Effector memory CD4-positive, alpha-beta T cell (primary cell): ENCODE measurements around the gene TAB2.

Source experiments
- DNase-seq, 3 donors: peaks; one replicate each; pipeline ENCODE4 v3.0.0-alpha.2; 2020
- H3K27ac ChIP-seq: 2 replicates; pipeline ENCODE4 v1.7.0; 2013; ENCODE audit warnings: mild to moderate bottlenecking, low read length, moderate library complexity; ENCODE audit not compliant: insufficient read depth, poor library complexity, severe bottlenecking
- H3K27me3 ChIP-seq: replicated peaks from 2 replicates; pipeline ENCODE4 v1.7.0; 2013; ENCODE audit warnings: mild to moderate bottlenecking, low read length; ENCODE audit not compliant: insufficient read depth, control insufficient read depth, poor library complexity, severe bottlenecking
- H3K36me3 ChIP-seq: 2 replicates; pipeline ENCODE4 v1.7.0; 2013; ENCODE audit warnings: mild to moderate bottlenecking, low read length, moderate library complexity; ENCODE audit not compliant: control insufficient read depth, insufficient read depth
- H3K4me1 ChIP-seq: 2 replicates; pipeline ENCODE4 v1.7.0; 2013; ENCODE audit warnings: low read length, mild to moderate bottlenecking; ENCODE audit not compliant: control insufficient read depth, insufficient read depth, poor library complexity, severe bottlenecking
- H3K4me3 ChIP-seq: 2 replicates; pipeline ENCODE4 v1.7.0; 2013; ENCODE audit warnings: low read length, low read depth, mild to moderate bottlenecking; ENCODE audit not compliant: insufficient read depth, poor library complexity, severe bottlenecking
- H3K9me3 ChIP-seq: 2 replicates; pipeline ENCODE4 v1.7.0; 2013; ENCODE audit warnings: mild to moderate bottlenecking, low read length, moderate library complexity; ENCODE audit not compliant: control insufficient read depth

The TAB2 gene

DNA sequence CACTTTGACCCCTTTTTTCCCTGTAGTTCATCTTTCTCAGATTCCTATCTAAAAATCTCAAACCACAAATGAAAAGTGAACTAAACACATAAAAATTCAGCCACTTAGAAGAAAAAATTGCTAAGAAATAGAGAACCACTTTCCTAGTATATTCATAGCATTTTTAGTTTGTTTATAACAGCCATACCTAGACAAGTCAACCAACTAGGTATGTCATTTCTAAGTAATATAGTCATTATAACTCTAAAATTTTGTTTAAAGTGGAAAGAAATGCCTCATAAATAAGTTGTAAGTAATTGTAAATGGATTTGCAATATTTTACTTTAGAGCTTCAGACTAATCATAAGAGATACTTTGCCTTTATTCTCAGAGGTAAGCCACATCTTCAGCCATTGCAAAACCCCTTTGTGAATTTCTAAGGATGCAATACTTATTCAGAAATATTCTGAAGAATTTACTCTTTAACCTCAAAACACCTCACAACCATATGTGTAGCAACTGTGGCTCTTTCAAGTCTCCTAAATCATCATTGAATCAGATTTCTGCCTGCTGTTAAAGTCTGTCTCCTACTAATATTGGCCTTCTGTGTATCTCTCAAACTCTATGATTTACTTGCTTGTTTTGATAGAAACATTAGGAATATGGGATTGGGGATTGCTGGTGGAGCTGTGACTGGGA, 75.6 kb downstream of the TAB2 start:
- Histone ChIP-seq H3K27me3 (no peaks in the 10 kb centered on the region), H3K27ac (no peak overlapping the region), H3K9me3 (no peaks in the 10 kb centered on the region), H3K4me3 (no peak overlapping the region), H3K36me3 (peaks cover 14% of the 10 kb centered on the region), H3K4me1 (peaks cover 5% of the 10 kb centered on the region)
- DNase-seq = no peak

DNA sequence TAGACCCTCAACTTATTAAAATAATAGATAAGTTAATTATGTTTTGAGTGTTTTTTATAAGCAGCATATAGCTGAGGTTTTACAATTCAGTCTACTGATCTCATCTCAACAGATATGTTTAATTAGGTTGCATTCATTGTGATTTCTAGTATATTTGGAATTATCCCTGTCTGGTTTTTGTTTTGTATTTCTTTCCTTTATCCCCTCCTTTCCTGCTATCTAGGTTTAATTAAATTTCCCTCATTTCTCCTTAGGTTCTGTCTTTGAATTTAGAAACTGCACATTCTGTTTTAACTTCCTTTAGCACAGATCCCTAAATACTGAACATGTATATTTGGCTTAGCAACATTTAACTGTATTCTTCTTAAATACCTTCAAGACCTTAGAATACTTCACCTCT, 77.7 kb downstream of the TAB2 start:
- Histone ChIP-seq H3K4me1 (peaks cover 5% of the 10 kb centered on the region), H3K9me3 (no peaks in the 10 kb centered on the region), H3K36me3 (peaks cover 34% of the 10 kb centered on the region), H3K4me3 (no peak overlapping the region), H3K27me3 (no peaks in the 10 kb centered on the region), H3K27ac (no peak overlapping the region)
- DNase-seq = no peak

DNA sequence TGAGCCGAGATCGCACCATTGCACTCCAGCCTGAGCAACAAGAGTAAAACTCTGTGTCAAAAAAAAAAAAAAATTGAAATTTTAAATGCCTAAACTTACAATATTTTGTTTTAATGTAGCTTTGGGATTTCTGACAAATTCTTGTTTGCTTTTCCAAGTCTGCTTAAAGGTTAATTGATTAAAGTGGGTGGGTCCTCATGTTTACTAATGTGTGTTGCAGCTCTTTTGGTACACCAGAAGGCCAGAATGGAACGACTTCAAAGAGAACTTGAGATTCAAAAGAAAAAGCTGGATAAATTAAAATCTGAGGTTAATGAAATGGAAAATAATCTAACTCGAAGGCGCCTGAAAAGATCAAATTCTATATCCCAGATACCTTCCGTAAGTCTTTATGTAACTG, 79.9 kb downstream of the TAB2 start:
- H3K36me3 ChIP-seq = peaks cover 43% of the 10 kb centered on the region
- H3K27me3 ChIP-seq = no peaks in the 10 kb centered on the region
- peaks cover 5% of the 10 kb centered on the region for H3K4me1 ChIP-seq
- H3K9me3 ChIP-seq = no peaks in the 10 kb centered on the region
- no peak overlapping the region for H3K27ac ChIP-seq
- no peak for DNase-seq
- no peak overlapping the region for H3K4me3 ChIP-seq

DNA sequence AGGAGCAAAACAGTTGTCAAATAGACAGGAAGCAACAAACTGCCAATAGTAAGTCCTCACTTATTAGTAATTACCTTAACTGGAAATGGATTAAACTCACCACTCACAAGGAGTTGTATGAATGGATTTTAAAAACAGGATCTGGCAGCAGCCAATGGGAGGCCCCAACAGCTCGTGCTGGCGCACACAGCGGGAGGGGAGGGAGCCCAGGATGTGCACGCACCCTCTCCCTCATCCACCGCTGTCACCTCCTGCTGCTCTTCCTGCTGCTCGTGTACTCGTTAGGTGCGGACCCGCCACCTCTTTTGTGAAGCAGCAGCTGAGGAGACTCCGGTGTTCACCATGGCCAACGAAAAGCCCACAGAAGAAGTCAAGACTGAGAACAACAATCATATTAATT, 82.5 kb downstream of the TAB2 start, which contains the start of gene SUMO4:
Gene SUMO4, plus strand, starts transcription at position 213 of the 400 bp plus-strand sequence. Its CDS starts 130 bp downstream, at position 343.
- Histone ChIP-seq H3K27ac (no peak within 1 kb of the TSS), H3K27me3 (no peaks in the 10 kb centered on the region), H3K4me3 (no peak within 1 kb of the TSS), H3K4me1 (no peaks in the 10 kb centered on the region), H3K9me3 (no peaks in the 10 kb centered on the region), H3K36me3 (peaks cover 52% of the 10 kb centered on the region)
- DNase-seq = no peak

DNA sequence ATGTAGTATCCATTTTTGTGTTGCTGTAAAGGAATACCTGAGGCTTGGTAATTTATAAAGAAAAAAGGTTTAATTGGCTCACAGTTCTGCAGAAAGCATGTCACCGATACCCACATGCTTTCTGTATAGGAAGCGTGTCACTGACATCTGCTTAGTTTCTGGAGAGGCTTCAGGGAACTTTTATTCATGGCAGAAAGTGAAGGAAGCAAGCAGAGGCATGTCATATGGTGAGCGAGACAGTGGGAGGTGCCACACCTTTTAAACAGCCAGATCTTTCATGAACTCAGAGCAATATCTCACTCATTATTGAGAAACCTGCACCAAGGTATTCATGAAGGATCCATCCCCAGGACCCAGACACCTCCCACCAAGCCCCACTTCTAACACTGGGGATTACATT, 86.0 kb downstream of the TAB2 start:
- Histone ChIP-seq H3K4me1 (no peaks in the 10 kb centered on the region), H3K27ac (no peak overlapping the region), H3K27me3 (no peaks in the 10 kb centered on the region), H3K9me3 (no peaks in the 10 kb centered on the region), H3K36me3 (peaks cover 38% of the 10 kb centered on the region), H3K4me3 (no peak overlapping the region)
- DNase-seq = no peak

DNA sequence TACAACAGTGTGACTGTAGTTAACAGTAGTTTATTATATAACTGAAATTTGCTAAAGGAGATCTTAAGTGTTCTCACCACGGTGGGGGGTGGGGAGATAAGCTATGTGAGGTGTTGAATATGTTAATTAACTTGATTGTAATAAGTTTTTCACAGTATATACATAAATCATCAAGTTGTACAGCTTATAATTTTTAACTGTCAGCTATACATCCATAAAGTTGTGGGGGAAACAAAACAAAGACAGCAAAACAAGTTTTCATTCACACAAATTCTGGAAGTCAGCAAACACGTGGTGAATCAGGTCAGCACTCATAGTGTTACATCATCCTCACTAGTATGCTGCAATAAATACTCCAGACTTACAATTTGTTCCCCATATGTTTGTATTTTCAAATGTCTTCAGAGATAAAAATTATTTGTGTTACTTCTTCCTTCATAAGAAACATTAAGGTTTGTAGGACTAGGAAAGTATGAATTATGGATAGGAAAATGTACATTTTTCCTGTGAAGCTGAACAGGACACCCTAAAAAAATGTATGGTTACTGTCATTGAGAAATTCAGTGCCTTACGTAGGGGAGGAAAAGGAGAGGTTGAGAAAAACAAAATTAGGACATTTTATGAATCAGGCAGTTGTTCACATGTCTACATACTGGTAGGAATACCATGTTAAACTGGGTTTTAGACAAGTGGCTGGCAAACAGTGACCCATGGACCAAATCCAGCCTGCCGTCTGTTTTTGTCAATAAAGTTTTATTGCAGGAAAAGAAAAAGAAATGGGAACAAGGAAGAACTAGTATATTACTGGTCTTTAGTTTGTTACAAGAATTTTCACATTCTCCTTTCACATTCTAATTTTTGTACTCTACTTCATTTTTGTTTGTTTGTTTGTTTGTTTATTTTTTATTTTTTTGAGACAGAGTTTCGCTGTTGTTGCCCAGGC, 88.6 kb downstream of the TAB2 start:
- H3K36me3 ChIP-seq = peaks cover 38% of the 10 kb centered on the region
- no peak overlapping the region for H3K4me3 ChIP-seq
- no peaks in the 10 kb centered on the region for H3K9me3 ChIP-seq
- DNase-seq = no peak
- no peak overlapping the region for H3K27ac ChIP-seq
- no peaks in the 10 kb centered on the region for H3K4me1 ChIP-seq
- H3K27me3 ChIP-seq = no peaks in the 10 kb centered on the region

DNA sequence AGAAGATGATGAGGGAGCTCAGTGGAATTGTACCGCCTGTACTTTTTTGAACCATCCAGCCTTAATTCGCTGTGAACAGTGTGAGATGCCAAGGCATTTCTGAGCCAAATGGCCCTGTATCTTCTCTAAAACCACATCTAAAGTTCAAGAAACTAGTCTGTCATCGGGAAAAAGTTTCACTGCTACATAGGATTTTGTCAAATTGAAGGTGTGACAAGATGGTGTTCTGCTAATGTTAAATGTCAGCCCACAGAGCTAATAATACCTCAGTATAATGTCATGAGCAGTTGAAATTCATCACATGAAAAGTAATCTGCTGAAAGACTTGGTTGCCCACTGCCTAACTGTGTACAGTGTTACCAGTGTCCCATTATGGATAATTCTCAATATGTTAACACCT, 92.1 kb downstream of the TAB2 start:
- Histone ChIP-seq H3K27me3 (no peaks in the 10 kb centered on the region), H3K4me1 (no peaks in the 10 kb centered on the region), H3K36me3 (peaks cover 28% of the 10 kb centered on the region), H3K4me3 (no peak overlapping the region), H3K9me3 (no peaks in the 10 kb centered on the region), H3K27ac (no peak overlapping the region)
- no peak for DNase-seq

DNA sequence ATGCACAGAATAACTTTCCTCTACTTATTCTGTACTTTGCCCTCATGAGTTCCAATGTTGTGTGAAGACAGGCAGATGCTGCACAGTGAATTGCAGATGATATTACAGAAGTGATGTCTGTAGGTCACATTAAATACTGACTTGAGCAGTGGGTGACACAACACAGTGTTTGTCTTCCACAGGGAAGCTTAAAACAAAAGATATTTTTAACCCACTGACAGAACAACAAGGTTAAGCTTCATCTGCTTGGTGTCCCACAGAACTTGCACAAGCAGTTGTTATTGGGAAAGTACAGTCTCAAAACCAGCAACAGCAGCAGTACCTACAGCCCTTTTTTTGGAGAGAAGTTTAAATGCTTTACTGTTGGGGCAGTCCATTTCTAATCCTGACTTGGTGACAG, 93.0 kb downstream of the TAB2 start:
- Histone ChIP-seq H3K9me3 (no peaks in the 10 kb centered on the region), H3K4me1 (no peaks in the 10 kb centered on the region), H3K4me3 (no peak overlapping the region), H3K36me3 (peaks cover 28% of the 10 kb centered on the region), H3K27ac (no peak overlapping the region), H3K27me3 (no peaks in the 10 kb centered on the region)
- no peak for DNase-seq

DNA sequence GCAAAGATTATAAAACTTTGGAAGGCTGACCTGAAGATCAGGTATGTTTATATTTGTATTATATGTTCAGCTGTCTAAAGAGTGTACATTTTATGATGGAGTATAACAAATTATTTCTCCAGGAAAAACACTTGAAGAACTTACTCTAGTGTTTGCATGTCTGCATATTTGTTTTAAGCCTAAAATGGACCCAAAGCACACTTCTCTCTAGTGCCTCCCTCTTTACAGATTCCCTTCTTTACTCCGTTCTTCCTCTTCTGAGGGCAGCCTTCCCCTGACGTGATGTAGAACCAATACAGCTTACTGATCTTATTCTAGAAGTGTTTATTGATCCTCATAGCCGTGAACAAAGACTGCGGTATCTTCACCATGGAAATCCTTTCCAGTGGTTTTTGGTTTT, 96.5 kb downstream of the TAB2 start:
- Histone ChIP-seq H3K36me3 (peaks cover 20% of the 10 kb centered on the region), H3K27ac (no peak overlapping the region), H3K27me3 (no peaks in the 10 kb centered on the region), H3K4me1 (no peaks in the 10 kb centered on the region), H3K4me3 (no peak overlapping the region), H3K9me3 (no peaks in the 10 kb centered on the region)
- DNase-seq = no peak

DNA sequence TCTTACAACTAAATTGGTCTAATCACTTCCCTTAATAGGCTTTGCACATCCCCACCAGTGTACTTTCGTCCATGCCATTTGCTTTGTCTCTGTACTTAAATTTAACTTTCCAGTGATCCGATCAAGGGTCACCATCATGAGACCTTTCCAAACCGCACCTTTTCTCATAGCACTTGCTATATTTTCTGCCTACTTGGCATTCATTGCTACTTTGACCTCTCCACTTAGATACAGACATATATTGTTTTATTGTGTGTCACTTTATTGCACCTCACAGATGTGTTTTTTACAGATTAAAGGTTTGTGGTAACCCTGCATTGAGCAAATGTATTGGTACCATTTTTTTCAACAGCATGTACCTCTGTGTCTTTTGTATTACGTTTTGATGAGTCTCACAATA, 97.3 kb downstream of the TAB2 start:
- H3K4me3 ChIP-seq = no peak overlapping the region
- H3K27me3 ChIP-seq = no peaks in the 10 kb centered on the region
- no peak for DNase-seq
- no peaks in the 10 kb centered on the region for H3K9me3 ChIP-seq
- peaks cover 12% of the 10 kb centered on the region for H3K36me3 ChIP-seq
- H3K27ac ChIP-seq = no peak overlapping the region
- no peaks in the 10 kb centered on the region for H3K4me1 ChIP-seq
